Mucosa of stomach (tissue), 1 donor: ENCODE data around the gene NUDT17.
"Not testable (repeated sequence)": the region's sequence is repeated elsewhere in the genome, so short reads cannot be mapped to it uniquely, and the experiment has no call there.

Experiments
- H3K27me3 ChIP-seq: one replicate; pipeline ENCODE4 v1.7.0; 2013; ENCODE audit warnings: mild to moderate bottlenecking, low read length; ENCODE audit not compliant: control insufficient read depth, insufficient read depth
- H3K36me3 ChIP-seq: one replicate; pipeline ENCODE4 v1.7.0; 2013; ENCODE audit warnings: low read length; ENCODE audit not compliant: control insufficient read depth, insufficient read depth
- H3K4me1 ChIP-seq: one replicate; pipeline ENCODE4 v1.7.0; 2013; ENCODE audit warnings: mild to moderate bottlenecking, low read length; ENCODE audit not compliant: control insufficient read depth, insufficient read depth
- H3K4me3 ChIP-seq: one replicate; pipeline ENCODE4 v1.7.0; 2013; ENCODE audit warnings: low read length
- H3K9ac ChIP-seq: one replicate; pipeline ENCODE4 v1.7.0; 2013; ENCODE audit warnings: mild to moderate bottlenecking, low read length, moderate library complexity
- H3K9me3 ChIP-seq: one replicate; pipeline ENCODE4 v1.7.0; 2013; ENCODE audit warnings: mild to moderate bottlenecking, low read length, moderate library complexity; ENCODE audit not compliant: control insufficient read depth
- donor health status: Pancreatic carcinoma.

NUDT17 gene

GRCh38 chr1:145845514-145846161 lies at the start of gene NUDT17:
TSS of gene NUDT17 (plus strand) at chr1:145845630. CDS start at chr1:145845641, 11 bp downstream.
- Histone ChIP-seq H3K36me3 (peaks cover 15% of the 10 kb centered on the region), H3K9ac (peak within 1 kb of the TSS; percentile 73), H3K4me3 (peak within 1 kb of the TSS; percentile 73), H3K9me3 (no peaks in the 10 kb centered on the region), H3K4me1 (peaks cover 18% of the 10 kb centered on the region), H3K27me3 (no peaks in the 10 kb centered on the region)

- Histone ChIP-seq H3K9ac (no peak overlapping the region), H3K36me3 (no peaks in the 10 kb centered on the region), H3K4me1 (no peaks in the 10 kb centered on the region), H3K9me3 (no peaks in the 10 kb centered on the region), H3K4me3 (no peak overlapping the region), H3K27me3 (no peaks in the 10 kb centered on the region)
These were observed 48.7 kb upstream of the NUDT17 start for GRCh38 chr1:145796753-145797152.

DNA sequence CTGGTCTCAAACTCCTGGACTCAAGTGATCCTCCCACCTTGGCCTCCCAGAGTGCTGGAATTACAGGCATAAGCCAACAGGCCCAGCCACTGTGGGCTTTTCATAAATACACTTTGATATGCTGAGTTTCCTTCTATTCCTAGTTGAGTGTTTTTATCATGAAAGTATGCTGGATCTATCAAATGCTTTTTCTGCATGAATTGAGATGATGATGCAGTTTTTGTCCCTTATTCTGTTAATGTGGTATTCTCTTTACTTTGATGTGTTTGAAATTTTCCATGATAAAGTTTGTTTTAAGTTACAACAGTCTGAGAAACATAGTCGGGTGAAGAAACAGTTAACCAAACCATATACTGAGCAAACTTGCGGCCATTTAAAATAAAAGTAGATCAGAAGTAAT lies 45.6 kb upstream of the NUDT17 start:
- H3K9me3 ChIP-seq, result no peaks in the 10 kb centered on the region
- no peaks in the 10 kb centered on the region for H3K36me3 ChIP-seq
- no peaks in the 10 kb centered on the region for H3K27me3 ChIP-seq
- no peaks in the 10 kb centered on the region for H3K4me1 ChIP-seq
- H3K9ac ChIP-seq, result no peak overlapping the region
- H3K4me3 ChIP-seq, result no peak overlapping the region

DNA sequence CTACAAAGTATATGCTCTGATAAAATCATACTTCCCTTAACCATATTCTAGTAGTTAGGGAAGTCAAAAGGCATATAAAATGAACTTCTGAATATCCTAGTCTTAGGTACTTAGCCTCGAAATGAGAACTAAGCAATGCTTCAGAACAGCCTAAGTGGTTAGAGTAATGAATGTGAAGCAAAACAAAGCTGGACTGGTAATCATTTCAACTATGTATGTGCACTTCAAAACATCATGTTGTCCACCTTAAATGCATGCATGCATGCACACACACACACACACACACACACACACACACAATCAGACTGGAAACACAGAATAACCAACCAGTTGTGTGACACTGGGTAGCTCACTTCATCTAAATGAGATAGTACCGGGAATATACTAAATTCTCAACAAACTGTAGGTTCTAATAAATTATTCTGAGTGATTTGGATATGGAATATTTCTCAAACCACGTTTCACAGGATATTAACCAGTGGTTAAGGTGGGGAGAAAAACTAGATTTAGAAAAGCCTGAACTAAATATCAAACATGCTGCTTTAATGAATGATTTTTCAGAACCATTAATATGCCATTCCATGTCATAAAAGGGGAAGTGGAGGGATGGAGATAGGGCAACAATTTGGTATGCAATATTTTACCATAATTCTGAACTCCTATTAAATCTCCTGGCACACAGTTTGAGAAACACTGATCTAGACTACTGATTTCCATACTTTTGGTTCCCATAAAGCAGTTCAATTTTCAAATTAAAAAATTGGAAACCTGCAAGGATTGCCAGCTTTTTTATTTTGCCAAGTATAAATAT lies 41.0 kb upstream of the NUDT17 start:
- Histone ChIP-seq H3K9ac (no peak overlapping the region), H3K4me1 (no peaks in the 10 kb centered on the region), H3K4me3 (no peak overlapping the region), H3K27me3 (no peaks in the 10 kb centered on the region), H3K9me3 (no peaks in the 10 kb centered on the region), H3K36me3 (no peaks in the 10 kb centered on the region)

DNA sequence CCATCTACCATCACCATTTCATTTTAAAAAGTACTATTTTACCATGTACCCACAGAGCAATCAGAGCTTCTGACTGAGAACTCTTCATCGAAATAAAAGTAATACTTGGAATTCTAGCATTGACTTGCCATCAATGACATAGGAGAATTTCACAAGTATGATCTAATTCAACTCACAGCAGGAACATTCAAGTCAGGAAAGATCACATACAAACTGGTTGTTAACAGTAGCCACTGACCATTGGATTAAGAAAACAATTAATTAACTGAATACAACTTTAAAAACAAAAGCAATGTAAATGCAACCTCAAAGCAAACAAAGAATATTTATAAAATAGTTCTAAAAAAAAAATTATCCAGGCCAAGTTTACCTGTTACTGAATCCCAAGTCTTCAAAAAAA lies 40.4 kb upstream of the NUDT17 start:
- no peaks in the 10 kb centered on the region for H3K9me3 ChIP-seq
- no peaks in the 10 kb centered on the region for H3K36me3 ChIP-seq
- no peaks in the 10 kb centered on the region for H3K27me3 ChIP-seq
- H3K4me3 ChIP-seq, result no peak overlapping the region
- no peak overlapping the region for H3K9ac ChIP-seq
- no peaks in the 10 kb centered on the region for H3K4me1 ChIP-seq

GRCh38 chr1:145806408-145806807 lies 39.0 kb upstream of the NUDT17 start:
- H3K36me3 ChIP-seq, result no peaks in the 10 kb centered on the region
- no peak overlapping the region for H3K9ac ChIP-seq
- H3K9me3 ChIP-seq, result no peaks in the 10 kb centered on the region
- no peaks in the 10 kb centered on the region for H3K4me1 ChIP-seq
- H3K4me3 ChIP-seq, result no peak overlapping the region
- H3K27me3 ChIP-seq, result no peaks in the 10 kb centered on the region

GRCh38 chr1:145806844-145807243 lies 38.6 kb upstream of the NUDT17 start:
- Histone ChIP-seq H3K9ac (no peak overlapping the region), H3K4me3 (no peak overlapping the region), H3K36me3 (no peaks in the 10 kb centered on the region), H3K4me1 (no peaks in the 10 kb centered on the region), H3K27me3 (no peaks in the 10 kb centered on the region), H3K9me3 (no peaks in the 10 kb centered on the region)

DNA sequence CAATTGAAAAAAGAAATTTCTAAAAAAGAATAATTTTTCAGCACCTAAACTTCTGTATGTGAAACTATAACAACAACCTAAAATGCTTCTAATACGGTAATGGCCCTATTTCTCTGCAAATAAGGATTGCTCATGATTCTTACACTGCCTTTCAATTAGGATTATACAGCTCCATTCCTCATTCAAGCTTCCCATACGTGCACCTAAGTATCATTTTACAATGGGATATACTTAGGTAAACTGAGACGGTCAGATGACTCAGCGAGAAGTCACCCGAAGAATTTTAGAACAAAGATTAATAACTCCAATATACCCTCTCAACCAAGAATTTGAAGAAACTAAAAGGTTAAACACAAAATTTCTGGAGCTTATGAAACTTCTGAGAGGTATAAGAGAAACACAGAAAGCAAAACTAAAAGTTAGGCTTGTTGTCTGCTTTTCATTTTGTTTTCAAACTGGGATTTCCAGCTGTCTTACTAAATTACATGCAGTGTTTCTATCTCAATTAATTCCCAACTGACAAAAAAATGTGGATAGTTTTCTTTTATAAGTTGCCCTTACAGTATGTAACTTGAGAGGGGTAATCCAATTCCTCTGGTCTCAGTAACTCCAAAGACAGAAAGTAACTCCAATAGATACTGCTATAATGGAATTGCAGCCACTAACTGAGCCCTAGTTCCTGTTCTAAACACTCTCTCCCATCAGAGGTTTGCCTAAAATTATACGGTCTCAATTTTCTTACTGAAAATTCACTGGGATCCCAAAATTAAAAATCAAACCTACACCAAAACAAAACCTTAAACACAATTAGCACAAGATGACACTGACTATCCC lies 32.2 kb upstream of the NUDT17 start:
- not testable (repeated sequence) for H3K36me3 ChIP-seq, H3K27me3 ChIP-seq, H3K4me3 ChIP-seq, H3K9ac ChIP-seq, H3K4me1 ChIP-seq, H3K9me3 ChIP-seq

- H3K36me3 ChIP-seq, H3K9ac ChIP-seq, H3K27me3 ChIP-seq, H3K4me3 ChIP-seq, H3K9me3 ChIP-seq, H3K4me1 ChIP-seq: not testable (repeated sequence)
These were observed 27.3 kb upstream of the NUDT17 start for GRCh38 chr1:145818095-145818494.

GRCh38 chr1:145822779-145823331 lies 22.6 kb upstream of the NUDT17 start:
- peaks cover 10% of the 10 kb centered on the region for H3K36me3 ChIP-seq
- not testable (repeated sequence) for H3K4me3 ChIP-seq, H3K4me1 ChIP-seq, H3K9me3 ChIP-seq, H3K9ac ChIP-seq, H3K27me3 ChIP-seq

DNA sequence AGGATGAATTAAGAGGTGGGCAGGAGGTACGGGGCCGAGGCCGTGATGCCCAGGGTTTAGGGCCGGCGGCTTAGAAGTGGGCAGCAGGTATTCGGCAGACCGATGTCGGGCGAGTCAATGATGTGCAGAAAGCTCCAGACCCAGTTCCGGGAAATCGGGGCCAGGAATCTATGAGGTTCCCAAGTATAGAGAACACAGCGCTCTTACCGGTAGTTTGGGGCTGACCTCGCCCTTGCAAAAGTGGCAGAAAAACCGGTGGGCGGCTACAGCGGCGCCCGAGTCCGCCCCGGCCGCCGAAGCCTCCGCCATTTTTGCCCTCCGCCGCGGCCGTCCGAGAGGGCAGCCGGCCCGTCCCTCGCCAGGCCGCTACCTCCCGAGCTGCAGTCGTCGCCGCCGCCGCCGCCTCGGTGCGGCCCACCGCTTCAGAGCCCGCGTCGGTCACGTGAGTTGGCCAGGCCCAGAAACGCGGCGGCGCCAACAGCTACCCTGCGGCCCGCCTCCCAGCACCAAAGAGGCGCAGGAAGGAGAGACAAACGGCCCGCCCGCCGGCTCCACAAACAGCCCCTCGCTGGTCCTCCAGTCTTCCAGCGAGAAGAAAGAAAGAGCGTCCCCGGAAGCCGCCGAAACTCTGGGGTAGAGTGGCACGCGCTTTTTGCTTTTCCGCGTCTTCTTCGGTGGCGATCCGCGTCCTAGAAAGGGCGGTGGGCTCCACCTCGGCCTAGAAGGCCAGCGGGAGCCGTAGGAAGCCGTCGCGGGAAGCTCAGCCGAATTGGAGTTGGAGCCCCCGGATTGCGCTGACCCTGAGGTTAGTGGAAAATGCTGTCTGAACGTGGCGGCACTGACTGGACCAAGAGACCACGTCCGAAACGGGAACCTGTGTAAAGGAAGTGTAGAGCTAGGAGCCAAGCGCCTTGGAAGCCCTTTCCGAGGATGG lies 21.6 kb upstream of the NUDT17 start, which contains the start of the genes POLR3C and RNF115:
TSS of gene POLR3C (plus strand) at position 636 of the 934 bp plus-strand sequence. CDS start 1,577 bp downstream, outside the sequence.
TSS of gene RNF115 (minus strand) at position 531 of the 934 bp plus-strand sequence. CDS start at position 309, 222 bp downstream.
- no peaks in the 10 kb centered on the region for H3K27me3 ChIP-seq
- no peaks in the 10 kb centered on the region for H3K9me3 ChIP-seq
- H3K36me3 ChIP-seq, result peaks cover 10% of the 10 kb centered on the region
- peak within 1 kb of the TSS; percentile 84 for H3K4me3 ChIP-seq
- no peaks in the 10 kb centered on the region for H3K4me1 ChIP-seq
- peak within 1 kb of the TSS; percentile 96 for H3K9ac ChIP-seq
